Measurements from ENCODE around the gene SFXN2.

The SFXN2 gene

DNA sequence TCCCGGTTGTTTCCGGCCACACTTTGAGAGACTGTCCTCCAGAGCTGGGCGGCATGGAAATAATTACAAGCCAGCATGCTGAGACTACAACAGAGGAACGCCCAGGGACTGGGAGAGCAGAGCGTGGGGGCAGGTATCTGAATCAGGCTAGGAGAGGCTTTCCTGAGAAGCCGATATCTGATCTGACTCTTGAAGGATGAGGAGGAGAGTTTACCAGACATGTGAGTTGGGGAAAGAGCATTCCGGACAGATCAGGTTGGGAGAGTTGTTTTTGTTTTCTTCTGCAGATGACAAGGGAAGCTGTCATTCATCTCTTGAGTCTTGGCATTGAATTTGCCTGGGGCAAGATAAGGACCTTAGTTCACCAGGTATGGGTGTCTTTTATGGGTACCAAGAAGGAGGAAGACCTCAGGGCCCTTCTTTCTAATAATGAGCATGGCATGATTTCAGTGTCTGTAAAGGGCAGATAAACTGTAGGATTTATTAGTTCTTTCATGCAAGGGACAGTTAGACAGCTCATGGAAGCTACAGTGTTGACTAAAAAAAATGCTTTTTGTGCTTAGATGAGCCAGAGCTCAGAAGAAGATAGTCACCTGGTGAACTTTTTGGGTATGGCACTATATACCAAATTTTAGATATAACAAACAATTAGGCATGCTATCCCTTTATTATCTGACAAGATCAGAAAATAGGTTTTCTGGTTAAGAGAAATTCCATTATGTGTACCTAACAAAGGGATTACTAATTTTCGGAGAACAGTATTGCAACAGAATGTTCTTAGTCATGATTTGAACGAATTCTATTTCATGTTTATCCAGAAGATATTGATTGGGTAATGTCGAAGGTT is 65.5 kb downstream of the SFXN2 start:
- H3K4me1 ChIP-seq (ENCODE audit: control insufficient read depth, insufficient read depth, low read length), result peaks cover 69% of the 10 kb centered on the region
- no peaks in the 10 kb centered on the region for H3K36me3 ChIP-seq (ENCODE audit: control insufficient read depth, insufficient read depth, low read length)
- H3K27me3 ChIP-seq (ENCODE audit: control insufficient read depth, insufficient read depth, low read length), result no peaks in the 10 kb centered on the region
- H3K27ac ChIP-seq (ENCODE audit: low read depth, low read length), result no peak overlapping the region
- no peak overlapping the region for H3K9ac ChIP-seq (ENCODE audit: low read length)
- H3K4me3 ChIP-seq (ENCODE audit: low read depth, low read length), result no peak overlapping the region
- H3K9me3 ChIP-seq (ENCODE audit: control insufficient read depth, insufficient read depth, low read depth, low read length), result no peaks in the 10 kb centered on the region

DNA sequence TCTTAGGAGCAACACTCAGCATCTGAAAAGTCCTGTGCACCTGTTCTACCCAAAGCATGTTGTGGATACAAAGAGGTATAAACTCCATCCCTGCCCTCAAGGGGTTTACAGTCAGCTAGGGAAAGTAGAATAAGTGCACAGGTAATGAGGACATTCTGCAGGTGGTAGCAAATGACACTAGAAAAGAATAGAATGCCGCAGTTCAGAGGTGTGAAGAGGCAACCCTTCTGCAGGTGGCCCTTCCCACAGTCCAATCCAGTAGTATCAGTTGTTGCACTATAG is 66.0 kb downstream of the SFXN2 start:
- H3K9ac ChIP-seq (ENCODE audit: low read length), result no peak overlapping the region

DNA sequence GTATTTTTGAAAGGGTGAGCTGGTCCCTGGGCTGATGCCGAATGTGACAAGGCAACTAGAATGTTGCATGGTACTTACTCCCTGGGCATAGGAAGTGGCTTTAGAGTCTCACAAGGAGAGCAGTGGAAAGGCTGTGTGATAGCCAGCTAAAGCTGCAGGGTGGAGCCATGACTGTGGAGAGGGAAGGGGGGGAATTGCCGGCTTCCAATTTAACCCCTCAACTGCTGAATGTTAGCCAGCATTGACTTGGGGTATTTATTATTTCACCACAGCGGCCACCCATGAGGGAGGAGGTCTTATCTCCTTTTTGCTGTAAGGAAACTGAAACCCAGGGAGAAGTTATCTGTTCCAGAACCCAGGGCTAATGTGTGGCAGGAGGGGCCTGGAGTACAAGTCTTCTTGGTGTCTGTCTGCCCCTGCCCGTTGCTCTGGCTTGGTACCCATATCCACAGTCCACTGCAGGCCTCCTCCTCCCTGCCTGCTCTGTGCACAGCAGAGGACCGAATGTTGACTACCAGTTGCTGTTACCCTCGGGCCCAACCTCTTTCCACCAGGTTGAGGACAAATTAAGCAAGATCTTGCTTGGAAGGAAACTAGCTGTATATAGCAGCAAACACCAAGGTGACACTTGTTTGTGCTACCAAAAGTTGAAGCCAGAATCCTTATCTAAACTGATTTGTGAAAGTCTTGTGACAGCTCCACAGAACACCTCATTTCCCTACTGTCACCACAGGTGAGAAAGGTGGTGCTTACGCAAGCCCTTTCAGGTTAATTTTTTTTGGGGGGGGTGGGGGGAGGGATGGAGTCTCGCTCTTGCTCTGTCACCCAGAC is 66.9 kb downstream of the SFXN2 start:
- H3K9ac ChIP-seq (ENCODE audit: low read length), result no peak overlapping the region
- no peaks in the 10 kb centered on the region for H3K9me3 ChIP-seq (ENCODE audit: control insufficient read depth, insufficient read depth, low read depth, low read length)
- H3K27ac ChIP-seq (ENCODE audit: low read depth, low read length), result no peak overlapping the region
- H3K4me3 ChIP-seq (ENCODE audit: low read depth, low read length), result no peak overlapping the region
- H3K36me3 ChIP-seq (ENCODE audit: control insufficient read depth, insufficient read depth, low read length), result no peaks in the 10 kb centered on the region
- peaks cover 55% of the 10 kb centered on the region for H3K4me1 ChIP-seq (ENCODE audit: control insufficient read depth, insufficient read depth, low read length)
- H3K27me3 ChIP-seq (ENCODE audit: control insufficient read depth, insufficient read depth, low read length), result no peaks in the 10 kb centered on the region

More for the DNA sequence above, 66.0 kb downstream of the SFXN2 start:
- Histone ChIP-seq H3K36me3 (ENCODE audit: control insufficient read depth, insufficient read depth, low read length) (no peaks in the 10 kb centered on the region), H3K4me3 (ENCODE audit: low read depth, low read length) (no peak overlapping the region), H3K27ac (ENCODE audit: low read depth, low read length) (no peak overlapping the region), H3K9me3 (ENCODE audit: control insufficient read depth, insufficient read depth, low read depth, low read length) (no peaks in the 10 kb centered on the region), H3K27me3 (ENCODE audit: control insufficient read depth, insufficient read depth, low read length) (no peaks in the 10 kb centered on the region), H3K4me1 (ENCODE audit: control insufficient read depth, insufficient read depth, low read length) (peaks cover 64% of the 10 kb centered on the region)

DNA sequence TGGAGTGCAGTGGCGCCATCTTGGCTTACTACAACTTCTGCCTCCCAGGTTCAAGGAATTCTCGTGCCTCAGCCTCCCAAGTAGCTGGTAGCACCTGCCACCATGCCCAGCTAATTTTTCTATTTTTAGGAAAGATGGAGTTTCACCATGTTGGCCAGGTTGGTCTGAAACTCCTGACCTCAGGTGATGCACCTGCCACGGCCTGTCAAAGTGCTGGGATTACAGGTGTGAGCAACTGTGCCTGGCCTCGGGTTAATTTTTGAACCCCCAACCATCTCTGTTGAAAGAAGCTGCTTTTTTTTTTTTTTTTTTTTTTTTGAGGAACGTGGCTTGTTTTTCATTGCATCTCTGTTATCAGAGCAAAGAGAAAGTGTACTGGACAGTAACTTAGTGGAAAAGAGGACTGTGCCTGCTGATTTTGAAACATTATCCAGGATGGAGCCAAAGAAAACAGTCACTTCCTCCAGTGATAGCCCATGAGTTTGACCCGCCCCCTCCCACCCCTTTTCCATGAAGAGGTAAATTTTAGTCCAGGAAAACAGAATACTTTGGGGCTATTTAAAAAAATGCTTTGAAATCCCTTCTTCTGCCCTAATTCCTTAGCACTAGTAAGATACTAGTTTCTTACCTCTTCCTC is 67.6 kb downstream of the SFXN2 start:
- no peaks in the 10 kb centered on the region for H3K27me3 ChIP-seq (ENCODE audit: control insufficient read depth, insufficient read depth, low read length)
- peaks cover 48% of the 10 kb centered on the region for H3K4me1 ChIP-seq (ENCODE audit: control insufficient read depth, insufficient read depth, low read length)
- no peak overlapping the region for H3K27ac ChIP-seq (ENCODE audit: low read depth, low read length)
- no peaks in the 10 kb centered on the region for H3K36me3 ChIP-seq (ENCODE audit: control insufficient read depth, insufficient read depth, low read length)
- H3K4me3 ChIP-seq (ENCODE audit: low read depth, low read length), result no peak overlapping the region
- no peaks in the 10 kb centered on the region for H3K9me3 ChIP-seq (ENCODE audit: control insufficient read depth, insufficient read depth, low read depth, low read length)
- no peak overlapping the region for H3K9ac ChIP-seq (ENCODE audit: low read length)

DNA sequence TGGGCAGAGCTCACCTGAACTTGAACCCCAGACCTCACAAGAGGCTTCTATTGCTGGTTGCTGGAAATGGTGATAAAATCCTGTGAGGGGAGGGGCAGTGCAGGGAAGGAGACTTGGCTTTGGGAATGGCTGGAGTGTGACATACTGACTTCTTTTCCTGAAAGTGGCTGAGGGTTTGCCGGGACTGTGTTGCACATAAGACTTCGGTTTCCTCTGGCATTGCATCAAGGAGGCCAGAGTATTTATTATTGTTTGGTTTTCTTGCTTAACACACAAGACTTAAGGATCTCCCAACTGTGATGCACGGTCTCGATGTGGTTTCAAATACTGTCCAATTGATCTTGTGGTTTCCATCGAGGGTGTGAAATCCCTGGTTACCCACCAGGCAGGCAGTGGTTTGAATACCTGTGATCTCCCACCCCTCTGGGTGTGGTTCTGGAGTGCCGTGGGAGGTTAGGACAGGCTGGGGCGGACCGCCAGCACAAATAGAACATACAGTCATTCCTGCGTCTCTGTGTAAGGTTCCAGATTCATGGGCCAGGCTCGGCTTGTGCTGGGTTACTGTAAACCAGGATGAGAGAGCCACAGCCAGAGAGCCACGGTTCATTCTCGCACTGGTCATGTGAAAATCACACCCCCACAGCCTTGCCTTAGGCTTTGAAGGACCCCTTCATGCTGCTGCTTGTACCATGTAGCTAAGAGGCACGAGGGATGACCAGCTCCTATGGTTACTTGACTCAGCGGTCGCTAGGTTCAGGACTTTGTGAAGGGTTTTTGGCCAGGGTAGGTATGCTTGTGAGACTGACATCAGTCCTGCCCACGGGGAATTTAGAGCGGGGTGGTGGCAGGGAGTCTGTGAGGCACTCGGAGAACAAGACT is 68.5 kb downstream of the SFXN2 start:
- Histone ChIP-seq H3K9ac (ENCODE audit: low read length) (no peak overlapping the region), H3K9me3 (ENCODE audit: control insufficient read depth, insufficient read depth, low read depth, low read length) (no peaks in the 10 kb centered on the region), H3K36me3 (ENCODE audit: control insufficient read depth, insufficient read depth, low read length) (no peaks in the 10 kb centered on the region), H3K4me1 (ENCODE audit: control insufficient read depth, insufficient read depth, low read length) (peaks cover 41% of the 10 kb centered on the region), H3K27me3 (ENCODE audit: control insufficient read depth, insufficient read depth, low read length) (no peaks in the 10 kb centered on the region), H3K27ac (ENCODE audit: low read depth, low read length) (no peak overlapping the region), H3K4me3 (ENCODE audit: low read depth, low read length) (no peak overlapping the region)

DNA sequence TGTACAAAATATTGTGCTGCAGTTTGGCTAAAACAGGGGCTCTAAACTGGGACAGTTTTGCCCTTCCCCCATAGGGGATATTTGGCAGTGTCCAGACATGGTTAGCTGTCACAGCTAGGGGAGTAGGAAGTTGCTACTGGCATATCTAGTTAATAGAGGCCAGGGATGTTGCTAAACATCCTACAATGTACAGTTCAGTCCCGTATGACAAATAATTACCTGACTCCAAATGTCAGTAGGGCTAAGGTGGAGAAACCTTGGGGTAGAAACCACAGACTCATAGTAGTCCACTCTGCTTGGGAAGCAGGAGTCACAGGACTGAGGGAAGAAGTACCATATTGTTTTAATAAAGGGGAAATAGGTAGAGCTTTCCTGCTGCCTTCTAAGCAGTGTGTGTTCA is 69.1 kb downstream of the SFXN2 start:
- no peak overlapping the region for H3K4me3 ChIP-seq (ENCODE audit: low read depth, low read length)
- no peaks in the 10 kb centered on the region for H3K27me3 ChIP-seq (ENCODE audit: control insufficient read depth, insufficient read depth, low read length)
- H3K9ac ChIP-seq (ENCODE audit: low read length), result no peak overlapping the region
- peaks cover 34% of the 10 kb centered on the region for H3K4me1 ChIP-seq (ENCODE audit: control insufficient read depth, insufficient read depth, low read length)
- no peak overlapping the region for H3K27ac ChIP-seq (ENCODE audit: low read depth, low read length)
- H3K9me3 ChIP-seq (ENCODE audit: control insufficient read depth, insufficient read depth, low read depth, low read length), result no peaks in the 10 kb centered on the region
- H3K36me3 ChIP-seq (ENCODE audit: control insufficient read depth, insufficient read depth, low read length), result no peaks in the 10 kb centered on the region

DNA sequence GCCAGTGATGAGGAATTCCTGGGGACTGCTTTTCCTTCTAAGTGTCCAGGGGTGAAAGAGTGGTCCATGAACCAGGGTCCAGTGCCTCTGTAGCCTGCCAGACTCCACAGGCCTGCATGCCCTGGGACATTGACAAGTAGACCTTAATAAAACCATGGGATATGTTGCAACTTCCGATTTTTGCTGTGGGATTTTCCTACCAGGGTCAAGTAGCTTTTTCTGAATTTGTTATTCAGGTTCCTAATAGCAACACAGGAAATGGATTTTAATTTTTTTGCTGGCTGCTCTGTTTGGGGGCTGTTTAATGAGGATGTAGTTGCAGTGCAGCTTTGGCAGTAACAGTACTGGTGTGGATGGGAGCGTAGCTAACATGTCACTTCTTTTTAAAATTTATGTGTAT is 71.4 kb downstream of the SFXN2 start:
- Histone ChIP-seq H3K4me1 (ENCODE audit: control insufficient read depth, insufficient read depth, low read length) (peaks cover 18% of the 10 kb centered on the region), H3K9ac (ENCODE audit: low read length) (no peak overlapping the region), H3K27me3 (ENCODE audit: control insufficient read depth, insufficient read depth, low read length) (no peaks in the 10 kb centered on the region), H3K9me3 (ENCODE audit: control insufficient read depth, insufficient read depth, low read depth, low read length) (no peaks in the 10 kb centered on the region), H3K36me3 (ENCODE audit: control insufficient read depth, insufficient read depth, low read length) (no peaks in the 10 kb centered on the region), H3K27ac (ENCODE audit: low read depth, low read length) (no peak overlapping the region), H3K4me3 (ENCODE audit: low read depth, low read length) (no peak overlapping the region)

DNA sequence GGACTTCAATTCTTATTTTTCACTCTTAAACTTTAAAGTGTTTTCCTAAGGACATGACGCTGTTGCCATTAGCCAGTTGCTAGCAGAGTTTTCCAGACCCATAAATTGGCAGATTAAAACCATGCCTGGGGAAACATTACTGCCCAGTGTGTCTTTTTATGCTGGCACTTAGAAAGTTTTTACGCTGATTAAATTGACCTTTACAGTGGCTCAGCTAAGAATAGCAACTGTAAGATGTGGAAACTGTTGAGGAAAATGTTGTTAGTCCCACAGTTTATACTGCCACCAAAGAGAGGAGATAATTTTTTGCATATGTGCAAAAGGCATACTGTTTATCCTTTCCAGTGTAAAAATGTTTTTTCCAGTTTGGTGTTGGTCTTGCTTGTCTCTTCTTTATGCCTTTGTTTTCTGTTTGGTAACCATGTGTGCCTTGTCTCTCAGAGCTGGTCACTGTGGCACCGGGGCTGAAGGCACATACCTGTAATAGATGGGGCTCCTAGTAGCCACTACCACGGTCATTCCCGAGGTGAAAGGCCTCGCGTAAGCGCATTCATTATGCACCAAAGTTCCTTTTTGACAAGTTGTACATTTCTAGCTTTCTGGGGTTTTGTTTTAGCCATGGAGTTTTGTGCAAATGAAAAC is 77.4 kb downstream of the SFXN2 start:
- no peak overlapping the region for H3K4me3 ChIP-seq (ENCODE audit: low read depth, low read length)
- H3K27ac ChIP-seq (ENCODE audit: low read depth, low read length), result no peak overlapping the region
- H3K9ac ChIP-seq (ENCODE audit: low read length), result no peak overlapping the region
- peaks cover 3% of the 10 kb centered on the region; the same call in 1 of the 2 replicates for H3K4me1 ChIP-seq (ENCODE audit: control insufficient read depth, insufficient read depth, low read length)
- H3K36me3 ChIP-seq (ENCODE audit: control insufficient read depth, insufficient read depth, low read length), result no peaks in the 10 kb centered on the region
- H3K9me3 ChIP-seq (ENCODE audit: control insufficient read depth, insufficient read depth, low read depth, low read length), result no peaks in the 10 kb centered on the region
- H3K27me3 ChIP-seq (ENCODE audit: control insufficient read depth, insufficient read depth, low read length), result no peaks in the 10 kb centered on the region

Data from HUES6 (cell line).